Nephron progenitor cell (in vitro differentiated cells): Measurements from ENCODE around the gene CHKA.

Experiments used
- DNase-seq: peaks from one replicate; pipeline ENCODE4 v3.0.0; 2021
- H3K27ac Mint-ChIP-seq: 2 replicates; pipeline ENCODE4 v1.8.0; 2021; ENCODE audit warnings: mild to moderate bottlenecking, moderate library complexity, mixed read lengths
- H3K27me3 Mint-ChIP-seq: 2 replicates; pipeline ENCODE4 v1.8.0; 2021; ENCODE audit warnings: mild to moderate bottlenecking, low read depth, mixed read lengths; ENCODE audit not compliant: poor library complexity
- H3K36me3 Mint-ChIP-seq: 2 replicates; pipeline ENCODE4 v1.8.0; 2021; ENCODE audit warnings: low read depth, mixed read lengths
- H3K4me1 Mint-ChIP-seq: 2 replicates; pipeline ENCODE4 v1.8.0; 2021; ENCODE audit warnings: mixed read lengths
- H3K4me3 Mint-ChIP-seq: 2 replicates; pipeline ENCODE4 v1.8.0; 2021; ENCODE audit warnings: mild to moderate bottlenecking, moderate library complexity, mixed read lengths
- H3K9me3 Mint-ChIP-seq: 2 replicates; pipeline ENCODE4 v1.8.0; 2021; ENCODE audit warnings: mild to moderate bottlenecking, moderate library complexity, mixed read lengths
- TF ChIP-seq, protein P1 (sequence below): fragments of 200-600 bp; sonication (generic); IDR thresholded peaks from 2 replicates; pipeline ENCODE4 v1.5.0; 2021; ENCODE audit warnings: antibody characterized with exemption

The CHKA gene

DNA sequence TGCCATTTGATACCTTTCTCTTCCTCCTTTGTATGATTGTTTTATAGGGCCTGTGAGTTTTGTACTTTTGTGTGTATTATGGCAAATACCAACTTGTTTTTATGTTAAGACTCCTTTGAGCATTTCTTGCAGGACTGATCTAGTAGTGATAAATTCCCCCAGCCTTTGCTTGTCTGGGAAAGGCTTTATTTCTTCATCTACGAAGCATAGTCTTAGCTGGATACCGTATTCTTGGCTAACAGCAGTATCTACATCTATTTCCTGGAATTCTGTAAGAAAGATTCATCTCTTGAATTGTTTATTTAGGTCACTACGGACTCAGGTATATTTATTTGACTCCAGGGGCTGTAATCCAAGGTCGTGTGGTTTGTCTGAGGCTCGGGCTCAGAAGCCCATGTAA is 96.7 kb downstream of the CHKA start:
- H3K36me3 Mint-ChIP-seq = peaks cover 37% of the 10 kb centered on the region
- peaks cover 6% of the 10 kb centered on the region for H3K27me3 Mint-ChIP-seq
- peaks cover 18% of the 10 kb centered on the region for H3K9me3 Mint-ChIP-seq
- TF ChIP-seq, protein P1, sequence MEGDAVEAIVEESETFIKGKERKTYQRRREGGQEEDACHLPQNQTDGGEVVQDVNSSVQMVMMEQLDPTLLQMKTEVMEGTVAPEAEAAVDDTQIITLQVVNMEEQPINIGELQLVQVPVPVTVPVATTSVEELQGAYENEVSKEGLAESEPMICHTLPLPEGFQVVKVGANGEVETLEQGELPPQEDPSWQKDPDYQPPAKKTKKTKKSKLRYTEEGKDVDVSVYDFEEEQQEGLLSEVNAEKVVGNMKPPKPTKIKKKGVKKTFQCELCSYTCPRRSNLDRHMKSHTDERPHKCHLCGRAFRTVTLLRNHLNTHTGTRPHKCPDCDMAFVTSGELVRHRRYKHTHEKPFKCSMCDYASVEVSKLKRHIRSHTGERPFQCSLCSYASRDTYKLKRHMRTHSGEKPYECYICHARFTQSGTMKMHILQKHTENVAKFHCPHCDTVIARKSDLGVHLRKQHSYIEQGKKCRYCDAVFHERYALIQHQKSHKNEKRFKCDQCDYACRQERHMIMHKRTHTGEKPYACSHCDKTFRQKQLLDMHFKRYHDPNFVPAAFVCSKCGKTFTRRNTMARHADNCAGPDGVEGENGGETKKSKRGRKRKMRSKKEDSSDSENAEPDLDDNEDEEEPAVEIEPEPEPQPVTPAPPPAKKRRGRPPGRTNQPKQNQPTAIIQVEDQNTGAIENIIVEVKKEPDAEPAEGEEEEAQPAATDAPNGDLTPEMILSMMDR = no peak
- H3K4me1 Mint-ChIP-seq = peaks cover 26% of the 10 kb centered on the region
- no peak for DNase-seq
- no peak overlapping the region for H3K4me3 Mint-ChIP-seq
- no peak overlapping the region for H3K27ac Mint-ChIP-seq

DNA sequence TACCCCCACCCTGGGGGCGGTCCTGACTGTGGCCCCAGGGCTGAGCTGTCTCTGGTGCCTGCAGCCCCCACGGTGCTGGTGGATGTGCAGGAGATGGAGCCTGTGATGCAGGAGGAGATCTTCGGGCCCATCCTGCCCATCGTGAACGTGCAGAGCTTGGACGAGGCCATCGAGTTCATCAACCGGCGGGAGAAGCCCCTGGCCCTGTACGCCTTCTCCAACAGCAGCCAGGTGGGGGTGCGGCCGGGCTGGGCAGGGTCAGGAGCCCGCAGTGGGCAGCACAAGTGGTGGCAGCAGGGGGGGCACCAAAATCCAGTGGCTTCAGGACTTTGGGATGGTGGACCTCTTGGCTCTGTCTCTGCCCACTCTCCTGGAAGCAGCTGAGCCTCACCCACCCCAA is 98.7 kb downstream of the CHKA start:
- TF ChIP-seq, protein P1 = no peak
- Mint-ChIP-seq H3K36me3 (peaks cover 28% of the 10 kb centered on the region), H3K27ac (no peak overlapping the region), H3K9me3 (peaks cover 18% of the 10 kb centered on the region), H3K4me3 (no peak overlapping the region), H3K27me3 (peaks cover 4% of the 10 kb centered on the region), H3K4me1 (peaks cover 23% of the 10 kb centered on the region)
- DNase-seq = no peak

DNA sequence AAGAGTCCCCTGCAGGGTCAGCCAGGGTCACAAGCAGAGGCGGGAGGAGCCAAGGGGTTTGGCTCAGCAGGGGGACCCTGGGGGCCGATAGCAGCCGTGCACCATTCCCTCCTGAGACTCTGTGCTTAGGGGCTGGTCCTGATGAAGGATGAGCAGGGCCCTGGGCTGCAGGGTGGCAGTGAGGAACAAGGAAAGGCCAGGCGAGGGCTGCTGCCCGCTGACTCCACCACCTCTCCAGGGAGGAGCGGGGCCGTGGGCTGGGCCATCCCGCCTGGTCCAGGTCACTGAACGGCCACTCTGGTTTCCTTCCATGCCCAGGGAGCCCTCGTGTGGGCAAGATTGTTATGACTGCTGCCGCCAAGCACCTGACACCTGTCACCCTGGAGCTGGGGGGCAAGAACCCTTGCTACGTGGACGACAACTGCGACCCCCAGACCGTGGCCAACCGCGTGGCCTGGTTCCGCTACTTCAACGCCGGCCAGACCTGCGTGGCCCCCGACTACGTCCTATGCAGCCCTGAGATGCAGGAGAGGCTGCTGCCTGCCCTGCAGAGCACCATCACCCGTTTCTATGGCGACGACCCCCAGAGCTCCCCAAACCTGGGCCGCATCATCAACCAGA is 99.9 kb downstream of the CHKA start:
- H3K27ac Mint-ChIP-seq = no peak overlapping the region
- peaks cover 4% of the 10 kb centered on the region for H3K27me3 Mint-ChIP-seq
- no peak for DNase-seq
- TF ChIP-seq, protein P1 = peak; percentile 16
- H3K4me1 Mint-ChIP-seq = peaks cover 30% of the 10 kb centered on the region
- peaks cover 18% of the 10 kb centered on the region for H3K9me3 Mint-ChIP-seq
- no peak overlapping the region for H3K4me3 Mint-ChIP-seq
- H3K36me3 Mint-ChIP-seq = peaks cover 26% of the 10 kb centered on the region

DNA sequence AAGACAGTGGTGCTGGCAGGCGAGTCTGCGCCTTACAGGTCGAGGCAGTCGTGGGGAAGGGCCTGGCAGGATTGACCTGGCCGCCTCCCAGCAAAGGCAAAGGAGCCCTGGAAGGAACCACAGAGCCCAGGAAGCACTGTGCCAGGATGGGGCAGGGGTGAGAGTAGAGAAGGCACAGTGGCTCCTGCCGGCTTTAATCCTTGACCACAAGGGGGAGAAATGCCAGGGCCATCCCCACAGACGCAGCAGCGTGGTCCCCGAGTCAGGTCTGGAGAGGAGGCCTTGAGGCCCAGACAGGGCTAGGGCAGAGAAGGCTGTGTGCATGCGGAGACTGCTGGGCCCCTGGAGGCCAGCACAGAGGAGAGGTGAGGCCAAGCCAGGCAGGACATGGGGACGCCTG is 100.6 kb downstream of the CHKA start:
- no peak for DNase-seq

DNA sequence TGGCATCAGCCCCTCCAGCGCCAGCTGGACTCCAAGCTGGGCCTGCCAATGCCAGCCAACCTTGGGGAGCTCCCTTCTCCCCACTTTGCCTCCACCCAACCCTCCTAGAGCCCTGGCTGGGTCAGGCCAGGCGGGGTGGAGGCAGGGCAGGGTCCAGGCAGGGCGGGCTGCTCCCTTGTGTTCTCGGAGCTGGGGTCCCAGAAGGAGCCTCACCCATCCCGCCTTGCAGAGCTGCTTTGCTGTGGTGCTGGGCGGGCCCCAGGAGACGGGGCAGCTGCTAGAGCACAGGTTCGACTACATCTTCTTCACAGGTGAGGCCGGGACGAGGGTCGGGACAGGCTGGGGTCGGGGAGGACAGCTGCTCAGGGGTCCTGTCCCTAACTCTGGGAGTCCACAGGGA is 101.7 kb downstream of the CHKA start:
- peaks cover 30% of the 10 kb centered on the region for H3K4me1 Mint-ChIP-seq
- no peak overlapping the region for H3K4me3 Mint-ChIP-seq
- peaks cover 8% of the 10 kb centered on the region for H3K36me3 Mint-ChIP-seq
- DNase-seq = no peak
- peak overlapping the region; percentile 54 for H3K27ac Mint-ChIP-seq
- TF ChIP-seq, protein P1 = no peak
- peaks cover 4% of the 10 kb centered on the region for H3K27me3 Mint-ChIP-seq
- peaks cover 7% of the 10 kb centered on the region for H3K9me3 Mint-ChIP-seq

More for the DNA sequence above, 100.6 kb downstream of the CHKA start:
- Mint-ChIP-seq H3K9me3 (peaks cover 16% of the 10 kb centered on the region), H3K4me3 (peak overlapping the region; percentile 21), H3K36me3 (peaks cover 19% of the 10 kb centered on the region), H3K27me3 (peaks cover 4% of the 10 kb centered on the region), H3K27ac (no peak overlapping the region), H3K4me1 (peaks cover 30% of the 10 kb centered on the region)
- TF ChIP-seq, protein P1 = peak; percentile 29

DNA sequence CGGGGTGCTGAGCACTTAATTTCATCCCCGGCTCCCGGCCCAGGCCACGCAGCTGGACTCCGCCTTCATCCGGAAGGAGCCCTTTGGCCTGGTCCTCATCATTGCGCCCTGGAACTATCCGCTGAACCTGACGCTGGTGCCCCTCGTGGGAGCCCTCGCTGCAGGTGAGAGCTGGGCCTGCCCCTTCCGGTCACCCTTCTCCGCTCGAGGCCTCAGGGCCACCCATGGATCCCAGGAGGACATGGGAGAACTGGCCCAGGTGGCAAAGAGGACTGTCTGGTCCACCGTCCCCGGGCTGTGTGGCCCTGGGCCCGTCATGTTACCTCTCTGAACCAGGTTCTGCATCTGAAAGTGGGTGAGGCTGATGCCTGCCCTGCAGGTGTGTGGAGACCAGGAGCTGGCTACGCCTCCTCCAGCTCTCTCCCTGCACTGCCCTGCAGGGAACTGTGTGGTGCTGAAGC is 102.4 kb downstream of the CHKA start:
- peaks cover 4% of the 10 kb centered on the region for H3K27me3 Mint-ChIP-seq

More for the DNA sequence above, 102.4 kb downstream of the CHKA start:
- no peak overlapping the region for H3K27ac Mint-ChIP-seq
- H3K9me3 Mint-ChIP-seq = no peaks in the 10 kb centered on the region
- TF ChIP-seq, protein P1 = no peak
- no peak for DNase-seq
- H3K4me1 Mint-ChIP-seq = peaks cover 35% of the 10 kb centered on the region
- peaks cover 1% of the 10 kb centered on the region for H3K36me3 Mint-ChIP-seq
- H3K4me3 Mint-ChIP-seq = no peak overlapping the region
